Esophagus muscularis mucosa (tissue), 4 donors: Measurements from ENCODE around the gene PLCB2. TPM values are rescaled to one million over a fixed set of nuclear protein-coding genes. Genes with fewer than 3 reads are reported as not detected.

Experiments used
- DNase-seq: peaks from one replicate; pipeline ENCODE4 v3.0.0-alpha.2; 2017; ENCODE audit errors: extremely low spot score
- H3K27ac ChIP-seq, 4 donors: fragments of 200-600 bp; sonication (generic); replicated peaks in 1 of 4; 1 replicate in 3 of 4; 2 replicates in 1 of 4; pipeline ENCODE4 v1.5.1; 2016 to 2019; ENCODE audit warnings: mild to moderate bottlenecking in 1 of 4
- H3K27me3 ChIP-seq, 4 donors: fragments of 200-600 bp; sonication (generic); one replicate each; pipeline versions ENCODE4 v1.5.1 to v1.6.0; 2016 to 2019
- H3K36me3 ChIP-seq, 4 donors: fragments of 200-600 bp; sonication (generic); one replicate each; pipeline ENCODE4 v1.5.1; 2016 to 2019
- H3K4me1 ChIP-seq, 4 donors: fragments of 200-600 bp; sonication (generic); one replicate each; pipeline ENCODE4 v1.5.1; 2016 to 2019
- H3K4me3 ChIP-seq, 4 donors: fragments of 200-600 bp; sonication (generic); 1 replicate in 2 of 4; 2 replicates in 2 of 4; pipeline ENCODE4 v1.5.1; 2016 to 2019; ENCODE audit warnings: mild to moderate bottlenecking in 4 of 4, moderate library complexity in 1 of 4
- H3K9me3 ChIP-seq, 4 donors: fragments of 200-600 bp; sonication (generic); 1 replicate in 3 of 4; 2 replicates in 1 of 4; pipeline ENCODE4 v1.5.1; 2016 to 2019
- EP300 ChIP-seq: sonication (generic); formaldehyde crosslinking; IDR thresholded peaks from one replicate; pipeline ENCODE4 v1.6.1; 2017; ENCODE audit warnings: antibody characterized with exemption
- POLR2A ChIP-seq: fragments of 450-650 bp; IDR thresholded peaks from one replicate; pipeline ENCODE4 v1.6.1; 2017; ENCODE audit warnings: antibody characterized with exemption, moderate library complexity, mild to moderate bottlenecking, low read depth
- POLR2AphosphoS5 ChIP-seq, 2 donors: sonication (generic); formaldehyde crosslinking; IDR thresholded peaks; one replicate each; pipeline ENCODE4 v1.6.1; 2017; ENCODE audit warnings: antibody characterized with exemption in 2 of 2
- WGBS: methylation state at CpG from one replicate; pipeline ENCODE4 v1.1.5; 2018; 5-methylcytosine and 5-hydroxymethylcytosine counted together
- intact Hi-C: fragments of 100-400 bp; cut with DNase I; formaldehyde crosslinking; loops from one replicate; pipeline ENCODE4 v1.15.1; 2023
- total RNA-seq, 4 donors: library from RNA; depleted of rRNA; stranded (reverse); fragments of >200 nt; gene quantifications; one replicate each; pipeline versions ENCODE4 v1.1.0 to v1.2.1, GENCODE V29; 2016
- TF ChIP-seq, protein P1 (sequence below), 3 experiments: fragments of 200-600 bp in 2 of 3; fragments of 450-650 bp in 1 of 3; sonication (generic) in 2 of 3; IDR thresholded peaks; one replicate each; pipeline ENCODE4 v1.5.1; 2017 to 2019; ENCODE audit warnings: antibody characterized with exemption in 3 of 3, mild to moderate bottlenecking in 2 of 3, moderate library complexity in 1 of 3

The PLCB2 gene
- total RNA-seq, 4 donors from 2014 or later: 5.8 to 13.3 (median 9.7) TPM

DNA sequence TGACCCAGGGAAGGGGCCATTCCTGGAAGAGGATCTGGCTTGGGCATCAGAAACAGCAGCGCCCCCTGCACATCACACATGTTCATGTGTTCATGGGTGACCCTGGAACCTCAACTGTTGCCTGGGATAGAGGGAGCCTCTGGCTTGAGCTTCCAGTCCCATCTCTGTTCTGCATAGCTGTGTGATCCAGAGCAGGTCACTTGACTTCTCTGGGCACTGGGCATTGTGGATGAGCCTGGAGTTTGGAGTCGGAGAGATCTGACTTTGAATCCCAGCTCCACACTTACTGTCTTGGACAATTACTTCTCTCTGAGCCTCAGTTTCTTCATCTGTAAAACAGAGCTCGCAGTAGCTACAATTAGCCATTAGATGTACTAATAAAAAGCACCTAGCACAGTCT lies 53.3 kb downstream of the PLCB2 start:
- intact Hi-C loops: no loop called here
- H3K4me3 ChIP-seq: no peak overlapping the region
- H3K4me1 ChIP-seq: peaks cover 17 to 20% (median 19%) of the 10 kb centered on the region in 4 donors
- H3K27ac ChIP-seq: no peak overlapping the region
- no peaks in the 10 kb centered on the region for H3K36me3 ChIP-seq
- WGBS: 93% methylated on average over 3 of the region's 3 CpGs
- H3K27me3 ChIP-seq: peaks cover 0 to 29% (median 4%) of the 10 kb centered on the region in 4 donors
- DNase-seq: no peak
- no peaks in the 10 kb centered on the region for H3K9me3 ChIP-seq
- no peak for TF ChIP-seq POLR2AphosphoS5 (IDR thresholded peaks at IDR 0.05)
- TF ChIP-seq, protein P1, sequence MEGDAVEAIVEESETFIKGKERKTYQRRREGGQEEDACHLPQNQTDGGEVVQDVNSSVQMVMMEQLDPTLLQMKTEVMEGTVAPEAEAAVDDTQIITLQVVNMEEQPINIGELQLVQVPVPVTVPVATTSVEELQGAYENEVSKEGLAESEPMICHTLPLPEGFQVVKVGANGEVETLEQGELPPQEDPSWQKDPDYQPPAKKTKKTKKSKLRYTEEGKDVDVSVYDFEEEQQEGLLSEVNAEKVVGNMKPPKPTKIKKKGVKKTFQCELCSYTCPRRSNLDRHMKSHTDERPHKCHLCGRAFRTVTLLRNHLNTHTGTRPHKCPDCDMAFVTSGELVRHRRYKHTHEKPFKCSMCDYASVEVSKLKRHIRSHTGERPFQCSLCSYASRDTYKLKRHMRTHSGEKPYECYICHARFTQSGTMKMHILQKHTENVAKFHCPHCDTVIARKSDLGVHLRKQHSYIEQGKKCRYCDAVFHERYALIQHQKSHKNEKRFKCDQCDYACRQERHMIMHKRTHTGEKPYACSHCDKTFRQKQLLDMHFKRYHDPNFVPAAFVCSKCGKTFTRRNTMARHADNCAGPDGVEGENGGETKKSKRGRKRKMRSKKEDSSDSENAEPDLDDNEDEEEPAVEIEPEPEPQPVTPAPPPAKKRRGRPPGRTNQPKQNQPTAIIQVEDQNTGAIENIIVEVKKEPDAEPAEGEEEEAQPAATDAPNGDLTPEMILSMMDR (IDR thresholded peaks at IDR 0.05): no peak

DNA sequence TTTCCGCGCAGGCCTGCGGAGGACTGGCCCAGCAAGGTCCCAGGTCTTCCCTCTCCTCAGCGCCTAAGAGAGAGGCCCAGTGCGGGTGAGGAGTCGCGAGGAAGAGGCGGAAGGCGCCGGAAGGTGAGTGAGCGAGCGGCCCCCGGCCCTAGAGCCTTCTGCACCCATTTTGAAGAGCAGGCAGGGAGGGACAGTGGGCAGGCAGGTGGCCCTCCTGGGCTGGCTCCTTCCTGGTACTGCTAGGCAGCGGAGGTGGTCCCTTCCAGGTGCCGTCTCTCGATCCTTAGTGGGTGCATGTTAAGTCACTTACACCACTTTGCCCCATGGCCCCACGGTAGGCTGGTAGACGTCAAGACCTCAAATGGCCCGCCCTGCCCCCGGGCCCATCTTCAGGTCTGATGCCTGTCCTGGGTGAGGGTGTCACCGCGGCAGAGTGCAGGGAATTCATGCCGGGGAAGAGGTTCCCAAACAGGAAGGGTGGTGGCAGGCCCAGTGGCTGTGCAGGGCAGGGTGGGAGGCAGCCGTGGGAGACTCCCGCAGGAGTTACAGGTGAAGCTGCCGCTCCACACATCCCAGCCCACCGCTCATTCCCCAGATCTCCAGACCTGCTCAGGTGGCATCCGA lies 54.5 kb downstream of the PLCB2 start:
- no peak overlapping the region for H3K27ac ChIP-seq
- TF ChIP-seq POLR2AphosphoS5 (IDR thresholded peaks at IDR 0.05) (no peak), EP300 (no peak), POLR2A (no peak)
- TF ChIP-seq, protein P1 (IDR thresholded peaks at IDR 0.05): no peak
- H3K4me3 ChIP-seq: peak overlapping the region; percentile 62 to 73 (median 62)
- no peak for DNase-seq
- peaks cover 17 to 20% (median 19%) of the 10 kb centered on the region in 4 donors for H3K4me1 ChIP-seq
- H3K36me3 ChIP-seq: no peaks in the 10 kb centered on the region
- peaks cover 0 to 20% (median 4%) of the 10 kb centered on the region in 4 donors for H3K27me3 ChIP-seq
- no peaks in the 10 kb centered on the region for H3K9me3 ChIP-seq
- 53% methylated on average over 21 of the region's 28 CpGs for WGBS
- intact Hi-C loops: no loop called here

DNA sequence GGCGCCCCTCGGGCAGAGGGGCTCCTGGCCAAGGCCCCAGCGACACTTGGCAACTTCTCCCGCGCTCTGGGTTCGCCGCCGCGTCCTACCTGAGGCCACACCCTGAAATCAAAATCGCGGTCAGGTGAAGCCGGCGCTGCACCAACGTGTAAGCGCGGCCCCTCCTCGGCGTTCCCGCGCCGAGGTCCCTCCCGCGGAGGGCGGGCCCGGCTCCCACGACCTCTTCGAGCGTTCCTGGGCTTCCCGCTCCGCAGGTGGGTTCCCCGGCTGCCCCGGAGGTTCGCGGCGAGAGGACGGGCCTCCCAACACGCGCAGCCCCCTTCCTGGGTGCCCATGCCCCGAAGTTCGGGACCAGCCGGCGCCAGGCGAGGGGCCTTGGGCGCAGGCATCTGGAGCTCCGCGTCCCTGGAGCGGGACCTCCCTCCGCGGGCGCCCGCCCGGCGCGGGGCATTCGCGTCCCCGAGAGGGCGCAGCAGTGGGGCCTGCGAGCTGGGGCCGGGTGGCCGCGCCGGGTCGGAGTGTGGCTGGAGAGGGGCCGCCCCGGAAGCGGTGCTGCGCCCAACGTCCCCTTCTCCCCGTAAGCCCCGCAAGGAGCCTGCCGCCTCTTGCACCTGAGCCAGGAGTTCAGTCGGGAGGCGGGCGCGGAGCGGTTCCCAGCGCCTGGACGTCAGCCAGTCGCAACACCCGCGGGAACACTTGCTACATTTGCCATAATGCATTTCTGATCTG lies 55.1 kb downstream of the PLCB2 start:
- WGBS: 4% methylated on average over 25 of the region's 82 CpGs
- TF ChIP-seq, protein P1 (IDR thresholded peaks at IDR 0.05): peak in 1 of 3 experiments; percentile 2
- TF ChIP-seq EP300 (no peak), POLR2A (no peak), POLR2AphosphoS5 (IDR thresholded peaks at IDR 0.05) (no peak)
- Histone ChIP-seq H3K9me3 (no peaks in the 10 kb centered on the region), H3K27me3 (peaks cover 0 to 20% (median 4%) of the 10 kb centered on the region in 4 donors), H3K36me3 (no peaks in the 10 kb centered on the region), H3K4me3 (peak overlapping the region; percentile 62 to 73 (median 62)), H3K27ac (no peak overlapping the region), H3K4me1 (peaks cover 17 to 20% (median 19%) of the 10 kb centered on the region in 4 donors)
- intact Hi-C loops: no loop called here
- DNase-seq: no peak

DNA sequence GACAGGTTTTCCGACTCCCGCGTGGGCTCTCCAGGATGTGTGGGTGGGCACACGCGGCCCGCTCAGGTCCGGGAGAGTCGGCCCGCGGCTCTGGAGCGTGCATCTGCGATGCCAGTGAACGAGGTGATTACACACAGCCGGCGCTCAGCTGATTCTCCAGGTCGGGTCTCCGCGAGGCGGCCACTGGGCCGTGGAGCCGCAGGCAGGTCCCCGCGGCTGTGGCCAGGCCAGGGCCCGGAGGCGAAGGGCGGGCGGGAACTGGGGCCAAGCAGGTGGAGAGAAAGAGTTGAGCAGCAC lies 55.6 kb downstream of the PLCB2 start:
- intact Hi-C loops: no loop called here
- Histone ChIP-seq H3K4me1 (peaks cover 17 to 20% (median 19%) of the 10 kb centered on the region in 4 donors), H3K27me3 (peaks cover 0 to 20% (median 4%) of the 10 kb centered on the region in 4 donors), H3K36me3 (no peaks in the 10 kb centered on the region), H3K4me3 (peak overlapping the region; percentile 62 to 73 (median 62)), H3K27ac (no peak overlapping the region), H3K9me3 (no peaks in the 10 kb centered on the region)
- TF ChIP-seq POLR2A (no peak), POLR2AphosphoS5 (IDR thresholded peaks at IDR 0.05) (no peak), EP300 (no peak)
- TF ChIP-seq, protein P1 (IDR thresholded peaks at IDR 0.05): no peak
- no peak for DNase-seq
- WGBS: 59% methylated on average over 10 of the region's 27 CpGs
